SU-DHL-6 (cell line): ENCODE measurements around the gene ZNF438.

ENCODE experiments used
- H2AFZ ChIP-seq: fragments of 200-600 bp; sonication (generic); 2 replicates; pipeline ENCODE4 v1.6.1; 2014; ENCODE audit warnings: low read depth, mild to moderate bottlenecking, moderate library complexity, mixed read lengths, antibody characterized with exemption, low read length; ENCODE audit not compliant: severe bottlenecking
- H3F3A ChIP-seq: fragments of 200-600 bp; shearing (Covaris generic); 2 replicates; pipeline ENCODE4 v1.6.0; 2016; ENCODE audit warnings: antibody characterized with exemption, mild to moderate bottlenecking; ENCODE audit not compliant: insufficient read depth
- H3K27ac ChIP-seq: fragments of 200-600 bp; sonication (generic); 2 replicates; pipeline ENCODE4 v1.5.1; 2016; ENCODE audit warnings: low read depth, mild to moderate bottlenecking, low read length, moderate library complexity, mixed read lengths
- H3K27me3 ChIP-seq: fragments of 200-600 bp; sonication (generic), shearing (Covaris generic); 2 replicates; pipeline ENCODE4 v1.6.0; 2014; ENCODE audit warnings: mild to moderate bottlenecking, low read length
- H3K36me3 ChIP-seq: fragments of 200-600 bp; sonication (generic); 2 replicates; pipeline ENCODE4 v1.6.1; 2014; ENCODE audit warnings: mild to moderate bottlenecking, low read length, mixed read lengths
- H3K4me2 ChIP-seq: fragments of 300-600, 200-600 bp; shearing (Covaris generic), sonication (generic); 2 replicates; pipeline ENCODE4 v1.6.0; 2014; ENCODE audit warnings: low read length, low read depth, mild to moderate bottlenecking; ENCODE audit not compliant: poor library complexity, severe bottlenecking
- H3K4me3 ChIP-seq: fragments of 200-600 bp; sonication (generic); 2 replicates; pipeline ENCODE4 v1.5.1; 2014; ENCODE audit warnings: antibody characterized with exemption, low read length, mild to moderate bottlenecking, mixed read lengths; ENCODE audit not compliant: insufficient read depth, poor library complexity, severe bottlenecking
- H3K79me2 ChIP-seq: fragments of 200-600 bp; sonication (generic); 2 replicates; pipeline ENCODE4 v1.6.1; 2014; ENCODE audit warnings: mild to moderate bottlenecking, low read length, moderate library complexity; ENCODE audit not compliant: insufficient read depth
- H3K9ac ChIP-seq: fragments of 200-600 bp; sonication (generic); 2 replicates; pipeline ENCODE4 v1.7.0; 2014; ENCODE audit warnings: mild to moderate bottlenecking, low read length
- H3K9me2 ChIP-seq: fragments of 200-600 bp; sonication (generic); replicated peaks from 2 replicates; pipeline ENCODE4 v1.6.1; 2014; ENCODE audit warnings: low read length; ENCODE audit not compliant: insufficient read depth
- H3K9me3 ChIP-seq: fragments of 200-600 bp; sonication (generic); 2 replicates; pipeline ENCODE4 v1.6.1; 2014; ENCODE audit warnings: low read length, mixed read lengths; ENCODE audit not compliant: insufficient read depth
- H4K20me1 ChIP-seq: fragments of 200-600 bp; sonication (generic); 2 replicates; pipeline ENCODE4 v1.6.1; 2014; ENCODE audit warnings: low read depth, mild to moderate bottlenecking, antibody characterized with exemption, low read length, moderate library complexity, mixed read lengths
- CTCF ChIP-seq: fragments of 200-600 bp; sonication (generic); IDR thresholded peaks from one replicate; pipeline ENCODE4 v1.5.1; 2017; ENCODE audit warnings: antibody characterized with exemption, mild to moderate bottlenecking, low read length, moderate library complexity; ENCODE audit not compliant: insufficient read depth, poor library complexity, severe bottlenecking
- EZH2phosphoT487 ChIP-seq: fragments of 200-600 bp; sonication (generic), shearing (Covaris generic); conservative IDR thresholded peaks from 2 replicates; pipeline ENCODE4 v1.6.1; 2018; ENCODE audit warnings: mild to moderate bottlenecking, antibody characterized with exemption, low read length, moderate library complexity, mixed read lengths

Gene ZNF438

GRCh38 chr10:30805061-30805460 is 226.6 kb downstream of the ZNF438 start:
- Histone ChIP-seq H3K4me2 (no peak overlapping the region), H3K4me3 (no peak overlapping the region), H4K20me1 (no peaks in the 10 kb centered on the region), H3K79me2 (no peaks in the 10 kb centered on the region), H3K9me2 (no peaks in the 10 kb centered on the region), H3F3A (no peaks in the 10 kb centered on the region), H3K9me3 (no peaks in the 10 kb centered on the region), H3K36me3 (no peaks in the 10 kb centered on the region), H3K27ac (no peak overlapping the region), H2AFZ (no peak overlapping the region), H3K27me3 (no peaks in the 10 kb centered on the region), H3K9ac (no peak overlapping the region)
- no peak for TF ChIP-seq CTCF
- TF ChIP-seq EZH2phosphoT487: no peak

GRCh38 chr10:30804478-30805055 is 227.1 kb downstream of the ZNF438 start:
- Histone ChIP-seq H3K79me2 (no peaks in the 10 kb centered on the region), H3K4me2 (no peak overlapping the region), H3F3A (no peaks in the 10 kb centered on the region), H3K27me3 (no peaks in the 10 kb centered on the region), H3K9ac (no peak overlapping the region), H3K4me3 (no peak overlapping the region), H2AFZ (no peak overlapping the region), H3K36me3 (no peaks in the 10 kb centered on the region), H4K20me1 (no peaks in the 10 kb centered on the region), H3K27ac (no peak overlapping the region), H3K9me3 (no peaks in the 10 kb centered on the region), H3K9me2 (no peaks in the 10 kb centered on the region)
- TF ChIP-seq EZH2phosphoT487 (no peak), CTCF (no peak)

GRCh38 chr10:30803892-30804322 is 227.8 kb downstream of the ZNF438 start:
- Histone ChIP-seq H3K79me2 (no peaks in the 10 kb centered on the region), H4K20me1 (no peaks in the 10 kb centered on the region), H3K9me2 (no peaks in the 10 kb centered on the region), H3K9ac (no peak overlapping the region), H3K4me2 (no peak overlapping the region), H3K9me3 (no peaks in the 10 kb centered on the region), H3K27me3 (no peaks in the 10 kb centered on the region), H3K27ac (no peak overlapping the region), H3F3A (no peaks in the 10 kb centered on the region), H2AFZ (no peak overlapping the region), H3K4me3 (no peak overlapping the region), H3K36me3 (no peaks in the 10 kb centered on the region)
- TF ChIP-seq EZH2phosphoT487: no peak

- H3F3A ChIP-seq: no peaks in the 10 kb centered on the region
Observed at GRCh38 chr10:30803058-30803457, 228.6 kb downstream of the ZNF438 start.

More at GRCh38 chr10:30803058-30803457, 228.6 kb downstream of the ZNF438 start:
- Histone ChIP-seq H3K36me3 (no peaks in the 10 kb centered on the region), H3K9me3 (no peaks in the 10 kb centered on the region), H4K20me1 (no peaks in the 10 kb centered on the region), H3K9me2 (no peaks in the 10 kb centered on the region), H3K4me2 (no peak overlapping the region), H3K27me3 (no peaks in the 10 kb centered on the region), H3K9ac (no peak overlapping the region), H3K4me3 (no peak overlapping the region), H2AFZ (no peak overlapping the region), H3K79me2 (no peaks in the 10 kb centered on the region), H3K27ac (no peak overlapping the region)
- no peak for TF ChIP-seq EZH2phosphoT487
- TF ChIP-seq CTCF: no peak
